CD4-positive, alpha-beta T cell (primary cell): ENCODE data around the gene KIAA1671. TPM values are rescaled to one million over a fixed set of nuclear protein-coding genes. Genes with fewer than 3 reads are reported as not detected.

Experiments
- ATAC-seq: fragments of 200-7000 bp; cut with Tn5 transposase; one replicate; pipeline ENCODE4 v1.10.0; 2022; ENCODE audit warnings: mild to moderate bottlenecking; ENCODE audit not compliant: poor library complexity
- CTCF ChIA-PET: fragments of 350-600 bp; sonication (Branson Sonifier 250); formaldehyde crosslinking; loops from one replicate; lab custom pipeline; 2021; ENCODE audit warnings: antibody characterized with exemption, inconsistent platforms; lab: Charles Lee
- POLR2A ChIA-PET: fragments of 350-600 bp; sonication (Branson Sonifier 250); formaldehyde crosslinking; loops from one replicate; lab custom pipeline; 2021; ENCODE audit warnings: antibody characterized with exemption, inconsistent platforms; lab: Charles Lee
- DNase-seq, 14 experiments: peaks; one replicate each; pipeline ENCODE4 v3.0.0-alpha.2; 2013 to 2020; ENCODE audit warnings: mixed read lengths in 2 of 14
- H3K27ac ChIP-seq, 2 donors: one replicate each; pipeline versions ENCODE4 v1.5.1 to v1.7.0; 2013; ENCODE audit warnings: low read length in 2 of 2, low read depth in 1 of 2, mild to moderate bottlenecking in 1 of 2
- H3K27me3 ChIP-seq, 2 experiments: 1 replicate in 1 of 2; 2 replicates in 1 of 2; pipeline versions ENCODE4 v1.6.1 to v1.7.0; 2013; ENCODE audit warnings: low read length in 2 of 2, control low read depth in 1 of 2, mild to moderate bottlenecking in 1 of 2, moderate library complexity in 1 of 2; ENCODE audit not compliant: insufficient read depth in 2 of 2, control insufficient read depth in 1 of 2
- H3K36me3 ChIP-seq: one replicate; pipeline ENCODE4 v1.6.1; 2013; ENCODE audit warnings: low read length, control low read depth; ENCODE audit not compliant: insufficient read depth
- H3K4me1 ChIP-seq: one replicate; pipeline ENCODE4 v1.6.1; 2013; ENCODE audit warnings: low read length, control low read depth; ENCODE audit not compliant: insufficient read depth
- H3K4me3 ChIP-seq: one replicate; pipeline ENCODE4 v1.5.1; 2013; ENCODE audit warnings: mild to moderate bottlenecking, low read length, moderate library complexity
- H3K9me3 ChIP-seq, 2 experiments: 1 replicate in 1 of 2; 2 replicates in 1 of 2; pipeline versions ENCODE4 v1.6.1 to v1.7.0; 2013; ENCODE audit warnings: low read length in 2 of 2, mild to moderate bottlenecking in 2 of 2, control low read depth in 1 of 2, moderate library complexity in 1 of 2; ENCODE audit not compliant: control insufficient read depth in 1 of 2, insufficient read depth in 1 of 2
- H3K27ac Mint-ChIP-seq: one replicate; pipeline ENCODE4 v1.8.0; 2020; ENCODE audit warnings: mixed read lengths
- H3K27me3 Mint-ChIP-seq: one replicate; pipeline ENCODE4 v1.8.0; 2021; ENCODE audit warnings: mixed read lengths
- H3K36me3 Mint-ChIP-seq: one replicate; pipeline ENCODE4 v1.8.0; 2021; ENCODE audit warnings: low read depth, mixed read lengths
- H3K4me1 Mint-ChIP-seq: one replicate; pipeline ENCODE4 v1.8.0; 2021; ENCODE audit warnings: low read depth, mixed read lengths
- H3K4me3 Mint-ChIP-seq: one replicate; pipeline ENCODE4 v1.8.0; 2020; ENCODE audit warnings: mild to moderate bottlenecking, mixed read lengths
- H3K9me3 Mint-ChIP-seq: one replicate; pipeline ENCODE4 v1.8.0; 2020; ENCODE audit warnings: mixed read lengths
- CTCF ChIP-seq: fragments of 200-600 bp; IDR thresholded peaks from one replicate; pipeline ENCODE4 v1.8.0; 2022; ENCODE audit warnings: antibody characterized with exemption, mild to moderate bottlenecking
- intact Hi-C, 2 experiments: fragments of 100-400 bp; cut with DNase I in 1 of 2; cut with micrococcal nuclease in 1 of 2; formaldehyde crosslinking; loops; one replicate each; pipeline versions ENCODE4 v1.15.1 to v1.9.0; 2023 to 2025; cut with DNase I, micrococcal nuclease
- total RNA-seq, 174 experiments: library from RNA in 2 of 174; stranded (reverse) in 2 of 174; gene quantifications; one replicate each; pipeline ENCODE4 v1.2.3 and lab custom pipeline; 2021 to 2026

Gene KIAA1671
- total RNA-seq, 2 experiments from 2014 or later: 2.6 to 2.9 TPM

DNA sequence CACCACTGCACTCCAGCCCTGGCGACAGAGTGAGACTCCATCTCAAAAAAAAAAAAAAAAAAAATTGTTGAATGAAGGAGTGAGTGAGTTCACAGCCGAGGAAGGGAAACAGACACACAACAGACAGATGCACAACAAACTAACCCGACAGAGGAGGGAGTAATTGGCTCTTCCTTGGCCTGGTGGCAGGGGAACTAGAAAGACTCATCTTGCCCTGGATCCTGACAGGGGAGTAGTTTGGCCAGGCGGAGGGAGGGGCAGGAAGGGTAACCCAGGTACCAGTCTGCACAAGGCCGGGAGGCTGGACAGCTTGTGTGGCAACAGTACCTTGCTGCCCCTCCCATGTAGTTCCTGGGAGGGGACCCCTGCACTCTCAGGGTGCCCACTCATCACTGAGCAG lies 106.9 kb downstream of the KIAA1671 start:
- DNase-seq: no peak
- POLR2A ChIA-PET: interaction anchor here (0.9 to 6.3 kb wide), 3 partner anchors 10 to 18 kb away, joined by 3 to 43 read pairs (median 27); no protein-coding TSS in a partner anchor
- Histone ChIP-seq H3K4me1 (peaks cover 48% of the 10 kb centered on the region), H3K27ac (no peak overlapping the region), H3K4me3 (no peak overlapping the region), H3K27me3 (no peaks in the 10 kb centered on the region), H3K36me3 (no peaks in the 10 kb centered on the region), H3K9me3 (no peaks in the 10 kb centered on the region)
- TF ChIP-seq CTCF: no peak
- intact Hi-C loops: no loop called here
- H3K27ac Mint-ChIP-seq: peak overlapping the region; percentile 50
- CTCF ChIA-PET: interaction anchor here (1.1 to 3.5 kb wide), 5 partner anchors 9 to 388 kb away, joined by 3 to 14 read pairs (median 3); no protein-coding TSS in a partner anchor
- H3K4me3 Mint-ChIP-seq: no peak overlapping the region
- no peak for ATAC-seq
- no peaks in the 10 kb centered on the region for H3K36me3 Mint-ChIP-seq
- H3K9me3 Mint-ChIP-seq: no peaks in the 10 kb centered on the region
- H3K27me3 Mint-ChIP-seq: no peaks in the 10 kb centered on the region
- peaks cover 52% of the 10 kb centered on the region for H3K4me1 Mint-ChIP-seq

- Histone ChIP-seq H3K27ac (no peak overlapping the region), H3K9me3 (no peaks in the 10 kb centered on the region), H3K4me3 (no peak overlapping the region), H3K27me3 (no peaks in the 10 kb centered on the region), H3K4me1 (peaks cover 56% of the 10 kb centered on the region), H3K36me3 (no peaks in the 10 kb centered on the region)
- Mint-ChIP-seq H3K4me3 (peak overlapping the region; percentile 62), H3K27me3 (no peaks in the 10 kb centered on the region), H3K36me3 (no peaks in the 10 kb centered on the region), H3K27ac (peak overlapping the region; percentile 96), H3K4me1 (peaks cover 55% of the 10 kb centered on the region), H3K9me3 (no peaks in the 10 kb centered on the region)
- ATAC-seq (peak; percentile 14), DNase-seq (peak in 4 of 14 experiments; percentile 35 to 74 (median 66))
- ChIA-PET POLR2A (interaction anchor here (1.4 to 6.3 kb wide), 3 partner anchors 9 to 51 kb away, joined by 5 to 43 read pairs (median 27); no protein-coding TSS in a partner anchor), CTCF (interaction anchor here (1.1 to 3.7 kb wide), 7 partner anchors 8 to 387 kb away, joined by 3 to 17 read pairs (median 4); no protein-coding TSS in a partner anchor)
- peak; percentile 70 for TF ChIP-seq CTCF
- intact Hi-C loops: loop anchor here (1.0 to 10.0 kb wide), 7 partner anchors 21 to 1614 kb away; partner anchors contain the start of gene ADORA2A (in 1 of the 2)
Observed at GRCh38 chr22:25060522-25061071, 108.1 kb downstream of the KIAA1671 start.

- Mint-ChIP-seq H3K4me3 (no peak overlapping the region), H3K36me3 (no peaks in the 10 kb centered on the region), H3K9me3 (no peaks in the 10 kb centered on the region), H3K27ac (peak overlapping the region; percentile 96), H3K27me3 (no peaks in the 10 kb centered on the region), H3K4me1 (peaks cover 55% of the 10 kb centered on the region)
- intact Hi-C loops: loop anchor here (2.0 to 10.0 kb wide), 4 partner anchors 50 to 1614 kb away; partner anchors contain the start of gene ADORA2A (in 1 of the 2)
- ChIA-PET CTCF (interaction anchor here (1.4 to 3.7 kb wide), 5 partner anchors 12 to 387 kb away, joined by 3 to 17 read pairs (median 9); no protein-coding TSS in a partner anchor), POLR2A (interaction anchor here (0.6 to 6.3 kb wide), 6 partner anchors 8 to 50 kb away, joined by 3 to 43 read pairs (median 9); no protein-coding TSS in a partner anchor)
- no peak for DNase-seq
- Histone ChIP-seq H3K4me1 (peaks cover 60% of the 10 kb centered on the region), H3K36me3 (no peaks in the 10 kb centered on the region), H3K27me3 (no peaks in the 10 kb centered on the region), H3K27ac (peak overlapping the region in 1 of 2 donors; percentile 91), H3K9me3 (no peaks in the 10 kb centered on the region), H3K4me3 (no peak overlapping the region)
- ATAC-seq: no peak
- TF ChIP-seq CTCF: no peak
Observed at GRCh38 chr22:25061134-25061533, 108.6 kb downstream of the KIAA1671 start.
